ENCODE measurements around the gene GULP1.
"Not testable (repeated sequence)": the region's sequence is repeated elsewhere in the genome, so short reads cannot be mapped to it uniquely, and the experiment has no call there.

GULP1 gene

GRCh38 chr2:188569431-188570165, 277.9 kb downstream of the GULP1 start:
- DNase-seq, result no peak

GRCh38 chr2:188570370-188570769, 278.7 kb downstream of the GULP1 start:
- DNase-seq, result no peak

- no peak for DNase-seq
These were observed 280.0 kb downstream of the GULP1 start for GRCh38 chr2:188571543-188572303.

- no peak for DNase-seq
These were observed 280.9 kb downstream of the GULP1 start for GRCh38 chr2:188572592-188572991.

GRCh38 chr2:188573453-188573852, 281.8 kb downstream of the GULP1 start:
- DNase-seq, result no peak

- no peak for DNase-seq
These were observed 284.3 kb downstream of the GULP1 start for GRCh38 chr2:188576006-188576405.

GRCh38 chr2:188576651-188577050, 285.0 kb downstream of the GULP1 start:
- no peak for DNase-seq

GRCh38 chr2:188577231-188577630, 285.6 kb downstream of the GULP1 start:
- DNase-seq, result no peak

- no peak for DNase-seq
These were observed 289.1 kb downstream of the GULP1 start for GRCh38 chr2:188580738-188581137.

GRCh38 chr2:188582211-188582610, 290.5 kb downstream of the GULP1 start:
- DNase-seq, result no peak

GRCh38 chr2:188588235-188588634, 296.6 kb downstream of the GULP1 start:
- DNase-seq, result no peak

GRCh38 chr2:188596054-188596453, 304.4 kb downstream of the GULP1 start:
- no peak for DNase-seq

- no peak for DNase-seq
These were observed 306.9 kb downstream of the GULP1 start for GRCh38 chr2:188598551-188598950.

- no peak for DNase-seq
These were observed 307.5 kb downstream of the GULP1 start for GRCh38 chr2:188599140-188599539.

- no peak for DNase-seq
These were observed 309.0 kb downstream of the GULP1 start for GRCh38 chr2:188600536-188601210.

GRCh38 chr2:188601391-188601790, 309.7 kb downstream of the GULP1 start:
- DNase-seq, result no peak

- DNase-seq, result no peak
These were observed 310.3 kb downstream of the GULP1 start for GRCh38 chr2:188601927-188602326.

- DNase-seq, result no peak
These were observed 312.9 kb downstream of the GULP1 start for GRCh38 chr2:188604579-188604978.

GRCh38 chr2:188605609-188606584, 314.2 kb downstream of the GULP1 start:
- not testable (repeated sequence) for DNase-seq

- DNase-seq, result not testable (repeated sequence)
These were observed 314.9 kb downstream of the GULP1 start for GRCh38 chr2:188606596-188606995.

- DNase-seq, result no peak
These were observed 315.8 kb downstream of the GULP1 start for GRCh38 chr2:188607501-188607900.

GRCh38 chr2:188609321-188610049, 317.8 kb downstream of the GULP1 start:
- no peak for DNase-seq
